Lower leg skin (tissue), 4 donors: Measurements from ENCODE around the gene ELF4. TPM values are rescaled to one million over a fixed set of nuclear protein-coding genes. Genes with fewer than 3 reads are reported as not detected.

ENCODE experiments used
- DNase-seq, 2 donors: peaks; one replicate each; pipeline ENCODE4 v3.0.0-alpha.2; 2019; ENCODE audit warnings: low spot score in 2 of 2
- H3K4me3 ChIP-seq: fragments of 200-600 bp; sonication (generic); 2 replicates; pipeline ENCODE4 v1.5.1; 2017; ENCODE audit warnings: mild to moderate bottlenecking, low read depth; ENCODE audit not compliant: poor library complexity, severe bottlenecking
- POLR2A ChIP-seq, 2 donors: fragments of 450-650 bp; IDR thresholded peaks; one replicate each; pipeline ENCODE4 v1.6.1; 2016 to 2017; ENCODE audit warnings: antibody characterized with exemption in 2 of 2, mild to moderate bottlenecking in 1 of 2, moderate library complexity in 1 of 2
- WGBS, 2 donors: methylation state at CpG; one replicate each; pipeline ENCODE4 v1.1.5; 2018; 5-methylcytosine and 5-hydroxymethylcytosine counted together
- intact Hi-C: fragments of 100-400 bp; cut with DNase I; formaldehyde crosslinking; loops from one replicate; pipeline ENCODE4 v1.15.0; 2023; ENCODE audit warnings: low total_unique reads
- total RNA-seq, 4 donors: library from RNA; depleted of rRNA; stranded (reverse); fragments of >200 nt; gene quantifications; one replicate each; pipeline ENCODE4 v1.1.0, GENCODE V29; 2016
- TF ChIP-seq, protein P1 (sequence below), 3 donors: fragments of 450-650 bp; IDR thresholded peaks; one replicate each; pipeline ENCODE4 v1.5.1; 2016; ENCODE audit warnings: antibody characterized with exemption in 3 of 3, mild to moderate bottlenecking in 3 of 3, moderate library complexity in 2 of 3

Gene ELF4
- total RNA-seq, 4 donors from 2014 or later, result 10.8 to 19.1 (median 16.4) TPM

DNA sequence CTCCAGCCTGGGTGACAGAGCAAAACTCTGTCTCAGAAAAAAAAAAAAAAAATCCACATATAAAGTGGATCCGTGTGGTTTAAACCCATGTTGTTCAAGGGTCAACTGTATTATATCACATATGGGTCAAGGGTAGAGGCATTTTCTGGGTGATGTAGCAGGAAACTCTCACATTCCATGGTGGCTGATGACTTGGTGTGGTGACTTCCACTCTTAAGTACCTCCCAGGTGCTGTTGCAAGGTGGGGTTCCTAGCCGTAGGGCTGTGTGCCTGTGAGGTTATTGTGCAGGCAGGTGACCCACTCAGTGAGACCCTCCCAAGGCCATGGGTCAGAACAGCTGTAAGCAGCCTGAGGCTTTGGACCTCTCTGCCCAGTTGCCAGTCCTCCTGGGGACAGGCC, 17.0 kb downstream of the ELF4 start:
- no peak overlapping the region for H3K4me3 ChIP-seq
- WGBS, 2 donors, result 78 to 97% methylated on average over 2 of the region's 2 CpGs
- intact Hi-C loops, result no loop called here
- DNase-seq, result no peak
- TF ChIP-seq POLR2A (IDR thresholded peaks at IDR 0.05), result no peak
- TF ChIP-seq, protein P1, sequence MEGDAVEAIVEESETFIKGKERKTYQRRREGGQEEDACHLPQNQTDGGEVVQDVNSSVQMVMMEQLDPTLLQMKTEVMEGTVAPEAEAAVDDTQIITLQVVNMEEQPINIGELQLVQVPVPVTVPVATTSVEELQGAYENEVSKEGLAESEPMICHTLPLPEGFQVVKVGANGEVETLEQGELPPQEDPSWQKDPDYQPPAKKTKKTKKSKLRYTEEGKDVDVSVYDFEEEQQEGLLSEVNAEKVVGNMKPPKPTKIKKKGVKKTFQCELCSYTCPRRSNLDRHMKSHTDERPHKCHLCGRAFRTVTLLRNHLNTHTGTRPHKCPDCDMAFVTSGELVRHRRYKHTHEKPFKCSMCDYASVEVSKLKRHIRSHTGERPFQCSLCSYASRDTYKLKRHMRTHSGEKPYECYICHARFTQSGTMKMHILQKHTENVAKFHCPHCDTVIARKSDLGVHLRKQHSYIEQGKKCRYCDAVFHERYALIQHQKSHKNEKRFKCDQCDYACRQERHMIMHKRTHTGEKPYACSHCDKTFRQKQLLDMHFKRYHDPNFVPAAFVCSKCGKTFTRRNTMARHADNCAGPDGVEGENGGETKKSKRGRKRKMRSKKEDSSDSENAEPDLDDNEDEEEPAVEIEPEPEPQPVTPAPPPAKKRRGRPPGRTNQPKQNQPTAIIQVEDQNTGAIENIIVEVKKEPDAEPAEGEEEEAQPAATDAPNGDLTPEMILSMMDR (IDR thresholded peaks at IDR 0.05), result no peak

DNA sequence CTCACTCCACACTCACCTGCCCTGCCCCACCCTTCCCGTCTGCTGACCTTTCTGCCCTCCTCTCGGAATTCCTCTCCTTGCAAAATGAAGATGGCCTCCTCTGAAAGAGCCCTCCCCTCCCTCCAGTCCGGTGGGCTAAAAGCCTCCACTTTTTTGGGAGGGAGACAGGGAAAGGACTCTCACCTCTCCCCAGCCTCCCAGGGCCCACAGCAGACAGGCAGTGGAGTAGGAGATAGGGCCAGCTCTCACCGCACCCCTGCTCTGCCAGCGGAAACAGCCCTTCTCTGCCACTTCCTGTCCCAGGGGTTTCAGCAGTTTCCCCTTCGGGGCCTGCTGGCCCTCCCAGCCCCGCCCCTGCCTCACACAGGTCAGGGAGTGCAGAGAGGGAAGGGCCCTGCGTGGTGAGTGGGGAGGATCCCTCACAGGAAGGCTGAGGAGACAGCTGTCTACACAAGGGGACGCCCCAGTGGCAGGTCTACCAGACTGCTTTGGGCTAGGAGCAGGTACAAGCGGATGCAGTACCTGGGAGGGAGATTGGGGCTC, 18.2 kb downstream of the ELF4 start:
- DNase-seq, result peak in 1 of 2 donors; percentile 92
- no peak for TF ChIP-seq POLR2A (IDR thresholded peaks at IDR 0.05)
- TF ChIP-seq, protein P1 (IDR thresholded peaks at IDR 0.05), result no peak
- intact Hi-C loops, result no loop called here
- 40 to 41% methylated on average over 1 to 10 of the region's 10 CpGs for WGBS, 2 donors
- H3K4me3 ChIP-seq, result no peak overlapping the region

DNA sequence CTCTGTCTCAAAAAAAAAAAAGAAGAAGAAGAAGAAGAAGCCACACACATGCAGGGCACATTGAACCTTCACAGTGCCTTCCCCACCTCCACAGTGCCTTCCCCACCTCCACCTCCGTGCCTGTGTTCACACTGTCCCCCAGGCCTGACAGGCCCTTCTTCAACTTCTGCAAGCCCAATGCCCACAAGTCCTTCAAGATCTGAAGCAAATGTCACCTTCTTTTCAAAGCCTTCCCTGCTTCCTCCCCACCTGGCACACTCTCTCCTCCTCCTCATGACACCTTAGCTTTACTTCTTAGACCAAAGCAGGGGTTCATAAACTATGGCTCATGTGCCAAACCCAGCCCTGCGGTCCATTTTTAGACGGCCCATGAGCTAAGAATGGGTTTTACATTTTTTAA, 19.9 kb downstream of the ELF4 start:
- TF ChIP-seq, protein P1 (IDR thresholded peaks at IDR 0.05), result no peak
- TF ChIP-seq POLR2A (IDR thresholded peaks at IDR 0.05), result no peak
- 80 to 81% methylated on average over 3 of the region's 3 CpGs for WGBS, 2 donors
- no peak overlapping the region for H3K4me3 ChIP-seq
- intact Hi-C loops, result no loop called here
- no peak for DNase-seq

DNA sequence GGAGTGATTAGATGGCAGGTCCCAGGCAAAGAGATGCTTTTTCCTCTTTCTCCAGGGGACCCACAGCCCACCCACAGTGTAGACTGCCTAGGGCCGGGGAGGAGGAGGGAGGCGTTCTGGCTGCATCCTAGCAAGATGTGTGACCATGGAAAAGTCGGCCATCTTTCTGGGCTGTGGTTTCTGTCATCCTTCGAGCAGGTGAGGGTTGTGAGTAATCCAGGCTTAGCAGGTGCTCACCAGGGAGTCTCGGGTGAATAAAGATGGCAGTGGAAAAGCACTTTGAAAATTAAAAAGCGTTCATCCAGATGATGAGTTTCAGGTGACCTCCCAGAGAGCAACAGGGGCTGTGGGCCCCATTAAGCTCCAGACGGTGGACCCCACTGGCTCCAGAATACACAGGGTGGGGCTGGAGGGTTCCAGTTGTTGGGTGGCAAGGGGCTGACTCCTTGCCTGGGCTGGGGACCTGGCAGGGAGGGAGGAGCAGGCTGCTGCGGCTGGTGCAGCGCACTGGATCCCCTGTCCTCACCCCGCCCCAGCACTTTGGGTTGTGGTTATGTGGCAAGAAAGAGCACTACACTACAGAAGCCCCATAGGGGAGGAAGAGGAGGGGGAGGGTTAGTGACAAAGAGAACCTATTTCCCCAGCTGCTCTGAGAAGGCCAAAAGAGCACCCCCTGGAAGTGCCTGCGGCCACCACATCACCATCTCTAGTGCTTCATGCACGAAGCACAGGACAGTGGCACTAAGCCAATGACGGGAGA, 23.7 kb downstream of the ELF4 start:
- DNase-seq, result no peak
- WGBS, 2 donors, result 52 to 57% methylated on average over 13 of the region's 13 CpGs
- no peak overlapping the region for H3K4me3 ChIP-seq
- intact Hi-C loops, result no loop called here
- TF ChIP-seq, protein P1 (IDR thresholded peaks at IDR 0.05), result no peak
- TF ChIP-seq POLR2A (IDR thresholded peaks at IDR 0.05), result no peak

DNA sequence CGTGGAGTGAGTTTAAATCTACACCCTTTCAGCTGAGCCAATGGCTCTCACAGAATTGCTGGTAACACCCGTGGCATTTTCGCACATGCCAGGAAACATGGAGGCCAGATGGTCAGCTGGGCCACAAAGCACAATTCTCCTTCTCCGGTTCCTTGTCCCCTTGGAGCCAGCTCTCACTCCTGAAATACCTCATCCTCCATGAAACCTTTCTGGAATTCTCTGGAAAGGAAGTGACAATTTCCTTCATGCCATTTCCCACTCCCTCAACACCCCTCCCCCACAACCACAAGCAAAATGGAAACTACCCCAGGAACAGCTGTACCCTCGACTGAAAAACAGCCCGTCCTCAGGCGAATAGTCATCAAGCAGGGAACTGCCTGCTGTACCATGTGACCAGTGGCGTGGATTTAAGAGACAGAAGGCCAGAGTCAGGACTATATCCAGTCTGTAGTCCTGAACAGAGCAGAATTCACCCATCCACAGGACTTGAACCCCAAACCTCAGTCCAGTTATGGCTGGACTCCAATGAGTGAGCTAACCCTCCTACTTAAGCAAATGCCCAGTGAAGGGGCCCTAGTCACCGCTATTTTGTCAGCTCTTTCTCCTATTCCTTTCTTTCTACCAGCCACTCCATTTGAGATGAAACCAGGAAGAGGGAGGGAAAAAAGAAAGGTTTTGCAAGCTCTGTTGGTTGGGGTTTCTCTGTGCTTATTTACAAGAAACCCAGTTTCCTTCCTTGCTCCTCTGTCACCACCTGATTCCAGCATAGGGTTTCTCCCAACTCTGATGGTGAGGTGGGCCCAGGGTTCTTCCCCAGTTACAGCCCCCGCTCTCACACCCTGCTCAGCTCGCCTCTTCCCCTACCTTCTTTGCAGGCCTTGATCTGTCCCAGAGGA, 24.5 kb downstream of the ELF4 start:
- intact Hi-C loops, result no loop called here
- DNase-seq, result no peak
- 55 to 58% methylated on average over 11 of the region's 11 CpGs for WGBS, 2 donors
- no peak for TF ChIP-seq POLR2A (IDR thresholded peaks at IDR 0.05)
- TF ChIP-seq, protein P1 (IDR thresholded peaks at IDR 0.05), result no peak
- no peak overlapping the region for H3K4me3 ChIP-seq
